GM18505 (cell line): ENCODE measurements around the gene P2RX5.
A peak's percentile ranks its signal among the peaks of the same experiment; 100 is the strongest.

Experiments
- ATAC-seq: cut with Tn5 transposase; IDR thresholded peaks from one replicate; pipeline ENCODE4 v1.9.1; 2021; ENCODE audit not compliant: unreplicated experiment
- POLR2A ChIP-seq: IDR thresholded peaks from 4 replicates; pipeline ENCODE4 v1.6.1; 2011; ENCODE audit warnings: borderline replicate concordance; ENCODE audit not compliant: insufficient read depth, insufficient read length; ENCODE audit errors: extremely low read depth

P2RX5 gene

DNA sequence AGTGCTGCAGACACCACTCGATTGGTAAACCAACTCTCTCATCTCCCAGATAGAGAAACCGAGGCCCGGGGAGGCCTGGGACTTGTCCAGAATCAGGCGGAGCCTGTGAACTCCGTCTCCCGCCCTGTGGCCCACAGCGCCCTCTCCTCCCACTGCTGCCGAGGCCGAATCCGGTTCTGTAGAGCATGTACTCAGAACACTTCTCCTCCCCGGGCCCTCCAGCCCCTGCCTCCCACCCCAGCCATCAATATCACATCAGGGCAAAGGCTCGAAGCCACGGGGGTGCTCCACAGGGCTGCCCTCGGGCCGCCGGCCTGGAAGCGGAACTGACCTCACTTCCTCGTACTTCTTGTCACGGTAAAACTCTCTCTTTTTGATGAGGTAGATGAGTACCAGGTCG, 14.4 kb downstream of the P2RX5 start:
- no peak for ATAC-seq
- TF ChIP-seq POLR2A = no peak

DNA sequence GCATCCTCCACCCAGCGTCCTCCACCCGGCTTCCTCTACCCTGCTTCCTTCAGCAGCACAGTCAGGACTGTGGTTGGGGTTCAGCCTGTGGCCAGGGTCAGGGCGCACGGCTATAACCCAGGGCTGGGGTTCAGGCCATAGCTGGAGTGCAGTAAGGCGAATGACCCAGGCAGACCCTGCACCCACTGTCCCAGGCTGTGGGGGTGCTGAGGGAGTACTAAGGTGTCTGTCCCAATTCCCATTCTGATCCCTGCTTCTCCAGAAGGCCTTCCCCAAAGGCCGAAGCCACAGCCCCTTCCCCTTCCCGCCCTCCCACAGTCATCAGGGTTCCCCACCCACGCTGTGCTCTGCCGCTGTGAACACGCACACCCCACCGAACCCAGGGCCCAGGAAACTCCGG, 14.9 kb downstream of the P2RX5 start:
- no peak for ATAC-seq
- no peak for TF ChIP-seq POLR2A

DNA sequence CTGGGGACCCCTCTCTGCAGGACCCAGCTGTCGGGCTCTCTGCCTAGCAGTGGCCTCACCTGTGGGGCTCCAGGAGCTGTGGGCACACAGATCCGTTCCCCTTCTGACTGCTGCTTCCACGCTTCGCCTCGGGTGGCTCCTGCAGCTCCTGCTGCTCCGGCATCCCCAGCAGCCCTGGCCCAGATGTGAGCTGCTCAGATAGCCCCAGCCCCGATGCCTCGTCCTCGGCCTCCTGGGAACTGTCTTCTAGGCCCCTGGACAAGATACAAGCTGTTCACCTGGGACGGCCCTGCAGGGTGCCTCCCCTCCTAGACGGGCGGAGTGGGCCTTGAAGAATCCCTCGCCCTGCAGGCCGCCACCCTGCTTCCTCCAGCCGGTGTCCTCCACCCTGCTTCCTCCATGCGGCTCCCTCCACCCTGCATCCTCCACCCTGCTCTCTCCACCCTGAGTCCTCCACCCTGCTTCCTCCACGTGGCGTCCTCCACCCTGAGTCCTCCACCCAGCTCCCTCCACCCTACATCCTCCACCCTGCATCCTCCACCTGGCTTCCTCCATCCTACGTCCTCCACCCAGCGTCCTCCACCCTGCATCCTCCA, 16.3 kb downstream of the P2RX5 start:
- ATAC-seq = no peak
- no peak for TF ChIP-seq POLR2A

DNA sequence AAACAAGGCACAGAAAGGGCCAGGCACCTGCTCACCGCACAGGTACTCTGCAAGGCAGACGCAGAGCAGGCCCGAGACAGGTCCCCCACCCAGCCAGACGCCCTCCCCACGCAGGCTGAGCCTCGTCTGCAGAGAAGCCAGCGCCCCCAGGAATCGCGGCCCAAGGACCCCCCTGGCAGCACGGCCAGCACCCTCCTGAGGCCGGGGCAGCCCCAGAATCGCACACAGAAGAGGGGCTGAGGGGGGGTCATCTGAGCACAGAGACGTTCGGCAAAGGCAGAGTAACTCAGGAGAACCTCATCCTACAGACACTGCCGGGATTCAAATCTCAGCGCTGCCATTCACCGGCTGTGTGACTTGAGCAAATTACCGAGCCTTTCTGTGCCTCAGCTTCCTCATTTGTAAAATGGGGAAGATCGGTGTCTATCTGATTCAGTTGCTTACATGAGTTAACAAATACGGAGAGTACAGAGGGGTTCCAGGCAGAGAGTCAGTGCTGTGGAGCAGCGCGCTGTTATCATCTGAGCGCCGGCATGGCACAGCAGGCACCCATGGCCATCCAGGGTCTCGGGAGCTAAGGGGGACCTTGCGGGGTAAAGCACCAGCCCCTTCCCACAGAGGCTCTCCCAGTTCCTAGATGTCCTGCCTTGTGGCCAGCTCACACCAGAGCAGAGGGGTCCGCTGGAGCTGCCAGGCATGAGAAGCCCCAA, 17.0 kb downstream of the P2RX5 start:
- no peak for ATAC-seq
- no peak for TF ChIP-seq POLR2A

DNA sequence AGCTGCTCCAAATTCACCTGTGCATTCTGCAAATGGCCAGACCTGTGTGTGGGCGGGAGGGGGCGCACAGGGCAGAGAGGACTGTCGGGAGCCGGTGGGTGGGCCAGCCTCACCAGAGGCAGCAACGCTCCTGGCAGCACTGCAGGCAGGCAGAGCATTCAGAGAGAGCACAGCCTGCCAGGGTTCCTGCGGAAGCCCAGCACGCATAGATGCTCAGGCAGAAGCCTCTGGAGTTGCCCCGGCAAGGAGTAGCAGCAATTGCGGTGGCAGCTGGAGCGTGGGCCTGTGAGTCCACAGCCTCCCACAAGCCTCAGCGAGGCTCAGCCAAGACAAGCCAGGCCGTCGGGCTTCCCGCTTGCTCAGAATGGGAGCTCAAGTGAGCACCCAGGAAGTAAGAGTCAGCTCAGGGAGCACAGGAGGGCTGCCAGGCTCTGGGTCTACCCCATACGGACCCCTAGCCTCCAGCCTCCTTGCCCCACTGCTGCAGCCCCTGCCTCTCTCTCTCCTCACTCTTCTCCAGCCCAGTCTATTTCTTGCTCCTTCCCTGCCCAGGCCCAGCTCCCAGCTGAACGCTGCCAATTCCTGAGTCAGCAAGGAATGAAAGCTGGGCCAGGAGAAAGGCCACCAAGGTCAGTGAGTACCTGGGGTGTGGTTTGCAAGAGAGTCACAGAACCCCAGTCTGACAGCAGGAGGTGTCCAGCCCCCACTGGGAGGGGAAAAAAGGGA, 17.7 kb downstream of the P2RX5 start:
- TF ChIP-seq POLR2A = no peak
- ATAC-seq = no peak

DNA sequence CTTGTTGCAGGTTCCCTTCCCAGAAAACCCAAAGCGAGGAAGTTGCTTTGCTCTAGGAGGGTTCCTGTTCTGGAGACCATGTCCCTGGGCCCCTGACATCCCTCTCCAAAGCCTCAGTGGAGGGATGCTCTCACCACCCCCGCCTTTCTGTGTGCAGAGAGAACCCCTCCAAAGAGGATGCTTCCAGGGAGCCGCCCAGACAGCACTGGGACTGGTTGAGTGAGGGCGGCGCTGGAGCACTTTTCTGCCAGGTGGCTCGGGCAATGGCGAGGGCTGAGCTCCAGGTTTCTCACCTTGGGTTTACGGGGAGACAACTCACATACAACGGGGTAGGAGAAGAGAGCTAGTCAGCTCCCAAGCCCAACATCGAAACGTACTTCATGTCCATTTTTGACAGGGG, 20.1 kb downstream of the P2RX5 start:
- ATAC-seq = no peak

DNA sequence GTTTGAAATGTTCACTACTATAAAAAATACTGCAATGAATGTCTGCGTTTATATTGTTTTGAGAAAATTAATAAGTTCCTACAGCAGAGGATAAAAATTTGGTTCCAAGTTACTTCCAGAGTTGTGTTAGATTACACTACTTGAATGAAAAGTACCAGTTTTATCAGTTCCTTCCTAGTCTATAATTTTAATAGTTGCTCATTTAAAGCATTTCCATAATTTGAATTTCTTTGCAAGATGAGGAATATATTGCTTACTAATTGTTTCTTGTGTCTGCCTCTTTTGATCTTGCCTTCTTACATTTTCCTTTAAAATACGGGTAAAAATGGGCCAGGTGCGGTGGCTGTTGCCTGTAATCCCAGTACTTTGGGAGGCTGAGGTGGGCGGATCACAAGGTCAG, 23.4 kb downstream of the P2RX5 start:
- no peak for ATAC-seq
- no peak for TF ChIP-seq POLR2A

More for the DNA sequence above, 20.1 kb downstream of the P2RX5 start:
- no peak for TF ChIP-seq POLR2A

DNA sequence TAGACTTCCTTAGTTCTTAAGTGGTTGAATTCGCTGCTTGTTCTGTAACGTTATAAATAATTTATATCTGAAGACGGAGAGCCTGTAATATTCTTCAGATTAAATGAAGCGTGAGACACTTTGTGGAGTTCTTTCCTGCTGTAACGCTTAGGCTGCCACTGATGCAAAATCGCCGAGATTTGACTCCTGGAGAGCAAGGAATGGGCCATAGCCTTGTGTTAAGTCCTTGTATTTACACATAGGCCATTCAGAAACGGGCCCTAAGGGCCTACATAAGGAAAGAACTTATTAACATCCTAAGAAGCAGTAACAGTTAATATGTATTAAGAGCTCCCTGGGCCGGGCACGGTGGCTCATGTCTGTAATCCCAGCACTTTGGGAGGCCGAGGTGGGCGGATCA, 26.4 kb downstream of the P2RX5 start:
- ATAC-seq = no peak
- TF ChIP-seq POLR2A = no peak

DNA sequence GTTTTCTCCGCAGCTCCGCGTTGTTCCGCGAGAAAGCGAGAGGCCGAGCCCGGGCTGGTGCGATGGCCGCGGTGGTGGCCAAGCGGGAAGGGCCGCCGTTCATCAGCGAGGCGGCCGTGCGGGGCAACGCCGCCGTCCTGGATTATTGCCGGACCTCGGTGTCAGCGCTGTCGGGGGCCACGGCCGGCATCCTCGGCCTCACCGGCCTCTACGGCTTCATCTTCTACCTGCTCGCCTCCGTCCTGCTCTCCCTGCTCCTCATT, 26.9 kb downstream of the P2RX5 start:
- TF ChIP-seq POLR2A = no peak
- peak; percentile 11 for ATAC-seq

DNA sequence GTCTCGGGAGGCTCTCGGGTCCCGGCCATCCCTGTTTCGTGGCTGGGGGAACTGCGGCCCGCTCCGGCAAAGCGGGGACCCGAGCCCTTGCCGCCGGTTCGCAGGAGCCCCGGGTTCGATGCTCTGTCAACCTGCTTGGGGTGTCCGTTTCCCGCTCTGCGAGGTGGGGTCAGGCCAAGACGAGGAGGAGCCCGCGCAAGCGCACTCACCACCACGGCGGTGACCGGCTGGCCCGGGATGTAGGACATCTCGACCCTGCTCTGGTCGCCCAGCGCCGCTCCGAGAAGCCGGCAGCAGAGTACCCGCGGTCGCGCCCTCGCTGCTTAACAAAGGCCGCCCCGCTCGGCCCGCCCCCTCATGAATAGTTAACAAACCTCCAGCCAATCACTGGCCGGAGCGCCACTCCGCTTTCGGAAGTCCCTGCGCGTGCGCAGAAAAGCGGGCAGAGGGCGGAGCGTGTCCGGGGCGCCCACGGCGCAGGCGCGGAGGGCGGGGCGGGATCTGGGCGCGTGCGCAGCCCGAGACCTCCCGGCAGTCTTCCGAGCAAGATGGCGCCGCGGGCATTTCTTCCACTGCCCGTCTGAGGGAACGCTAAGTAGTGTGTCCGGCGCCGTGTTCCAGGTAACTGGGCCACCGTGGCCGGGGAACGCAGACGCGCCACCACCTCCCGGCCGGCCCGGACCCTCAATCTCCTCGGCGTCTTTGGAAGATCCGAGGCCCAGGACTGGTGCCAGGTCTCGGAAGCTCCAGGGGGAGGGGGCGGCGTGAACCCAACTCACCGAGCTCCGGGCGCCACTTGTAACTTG, 27.5 kb downstream of the P2RX5 start, which contains the start of the genes EMC6 and TAX1BP3:
Gene EMC6, plus strand, starts transcription at position 534 of the 806 bp plus-strand sequence. CDS start 335 bp downstream, outside the sequence.
Gene TAX1BP3, minus strand, starts transcription at position 300 of the 806 bp plus-strand sequence. Its CDS starts 52 bp downstream, at position 248.
- peak; percentile 84 for ATAC-seq
- TF ChIP-seq POLR2A = peak; percentile 90

DNA sequence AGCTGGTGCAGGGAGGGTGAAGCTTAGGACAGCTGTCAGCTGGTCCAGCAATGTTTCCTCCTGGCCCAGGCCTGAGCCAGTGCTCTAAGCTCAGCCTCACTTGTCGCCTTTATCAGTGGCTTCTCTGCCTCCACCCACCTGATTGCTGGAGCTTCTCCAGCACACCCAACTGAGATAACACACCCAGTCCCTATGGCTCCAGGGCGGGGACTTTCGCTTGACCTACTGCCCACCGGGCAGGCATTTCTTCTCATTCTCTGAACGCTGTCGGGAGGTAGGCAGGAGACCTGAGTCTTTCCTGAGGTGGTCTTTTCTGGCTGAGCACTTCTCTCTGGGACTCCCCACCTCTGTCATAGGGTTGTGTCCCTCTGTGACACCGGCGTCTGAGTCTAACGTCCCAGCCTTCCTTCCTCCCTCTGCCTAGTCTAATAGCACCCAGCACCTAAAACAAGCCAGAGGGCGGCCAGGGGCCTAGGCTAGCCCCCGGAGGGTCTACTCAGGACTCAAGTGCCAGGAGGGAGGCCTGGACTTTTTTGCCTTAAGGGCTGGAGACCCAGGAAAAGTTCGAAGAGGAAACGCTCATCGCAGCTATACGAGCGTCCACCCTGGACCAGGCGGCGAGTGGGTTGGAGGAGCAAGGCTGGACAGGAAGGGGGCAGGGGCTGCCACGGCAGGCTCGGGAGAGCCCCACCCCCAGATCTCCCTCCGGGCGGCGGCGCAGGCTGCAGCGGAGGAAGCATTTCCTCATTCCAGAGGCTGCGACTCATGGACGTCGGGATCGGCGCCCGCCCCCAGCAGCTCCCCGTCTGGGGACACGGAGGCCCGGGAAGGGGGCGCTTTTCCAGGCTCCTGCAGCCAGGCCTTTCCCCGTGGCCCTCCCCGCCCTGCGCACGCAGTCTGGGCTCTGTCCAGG, 28.3 kb downstream of the P2RX5 start:
- peak; percentile 15 for ATAC-seq
- no peak for TF ChIP-seq POLR2A

DNA sequence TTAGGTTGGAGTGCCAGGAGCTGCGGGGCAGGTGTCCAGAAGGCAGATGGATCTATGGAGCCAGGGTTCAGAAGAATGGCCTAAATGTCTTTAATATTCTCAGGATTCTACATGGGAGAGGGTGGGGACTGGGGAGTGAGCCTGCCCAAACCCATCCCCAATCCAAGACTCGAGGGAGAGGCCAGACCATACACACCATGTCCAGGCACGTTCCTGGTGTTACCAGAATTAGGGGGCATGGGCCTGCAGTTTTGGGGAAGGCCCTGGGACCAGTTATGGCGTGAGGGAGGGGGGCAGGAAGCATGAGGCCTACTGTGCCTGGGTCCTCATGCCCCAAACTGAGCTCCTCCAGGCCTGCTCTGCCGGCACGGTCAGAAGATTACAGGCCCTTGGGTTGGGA, 29.4 kb downstream of the P2RX5 start:
- TF ChIP-seq POLR2A = no peak
- ATAC-seq = no peak
